Kidney glomerular epithelial cell (primary cell): ENCODE results near the gene MYO5B.
A peak's percentile ranks its signal among the peaks of the same experiment; 100 is the strongest.

Source experiments
- DNase-seq: peaks from one replicate; lab custom pipeline; 2025; lab: John Stamatoyannopoulos, UW

Gene MYO5B

DNA sequence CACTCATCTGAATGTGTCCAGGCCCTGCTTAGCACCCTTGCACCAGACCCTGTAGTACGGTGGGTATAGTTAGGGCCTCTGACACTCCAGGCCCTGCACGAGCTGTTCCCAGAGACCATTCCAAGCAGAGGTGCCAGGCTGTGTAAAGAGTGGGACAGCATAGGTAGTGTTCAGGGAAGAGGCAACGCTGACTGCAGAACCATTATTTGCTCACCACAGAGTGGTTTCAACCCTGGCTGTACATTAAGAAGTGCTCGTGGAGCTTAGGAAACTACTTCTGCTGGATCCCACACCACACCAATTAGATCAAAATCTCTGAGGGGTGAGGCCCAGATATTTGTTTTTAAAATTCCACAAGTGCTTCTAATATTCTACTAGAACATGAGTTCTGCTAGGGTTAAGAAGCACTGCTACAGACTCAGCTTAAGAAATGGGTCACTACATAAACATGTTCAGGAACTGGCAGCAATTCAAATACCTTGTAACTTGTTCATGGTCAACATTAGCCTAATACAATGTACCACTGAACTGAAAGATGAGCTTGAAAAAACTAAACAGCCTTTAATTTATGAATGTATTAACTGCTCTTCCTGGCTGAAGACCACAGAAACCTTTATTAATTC is 183.0 kb downstream of the MYO5B start:
- DNase-seq, result peak; percentile 79

DNA sequence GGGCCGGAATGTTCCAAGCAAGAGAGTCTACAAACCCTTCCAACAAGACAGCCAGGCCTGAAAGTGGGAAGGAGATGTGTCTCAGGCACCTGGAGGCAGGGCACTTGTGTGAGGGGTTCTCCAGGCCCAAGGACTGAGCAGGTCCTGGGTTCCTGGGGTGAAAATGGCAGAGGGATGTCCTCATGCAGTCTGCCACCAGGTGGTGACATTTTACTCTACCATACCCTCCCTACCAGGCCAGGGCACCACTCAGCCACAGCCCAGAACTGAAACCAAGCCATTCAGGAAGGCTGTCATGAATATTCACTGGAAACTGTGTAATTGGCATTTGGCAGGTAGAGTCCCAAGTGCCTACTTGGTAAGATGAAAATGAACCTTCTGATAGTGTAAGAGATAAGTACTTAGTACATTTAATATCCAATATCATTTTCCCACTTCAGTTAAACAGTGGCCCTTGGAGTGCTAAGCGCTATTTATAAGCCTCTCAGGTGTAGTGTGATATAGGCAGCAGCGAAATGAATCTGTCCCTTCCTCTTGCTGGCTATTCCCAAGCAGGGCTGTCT is 185.1 kb downstream of the MYO5B start:
- DNase-seq, result peak; percentile 29

DNA sequence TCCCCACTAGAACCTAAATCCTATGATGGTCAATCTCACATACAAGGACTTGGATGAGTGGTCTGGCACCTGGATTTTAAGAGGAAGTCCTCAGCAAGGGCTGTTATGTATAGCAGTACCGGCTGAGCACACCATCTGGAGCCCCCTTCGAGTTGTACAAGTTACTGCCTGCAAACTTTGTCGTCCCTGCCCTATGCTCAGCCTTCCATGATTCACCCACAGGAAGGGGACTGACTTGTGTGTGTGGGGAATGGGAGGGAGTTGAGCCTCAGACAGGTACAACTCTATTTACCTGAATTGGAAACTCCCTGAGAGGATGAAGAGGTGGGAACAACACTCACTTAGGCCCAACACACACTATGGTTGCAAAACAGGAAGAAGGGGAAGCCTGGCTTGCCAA is 186.6 kb downstream of the MYO5B start:
- no peak for DNase-seq

DNA sequence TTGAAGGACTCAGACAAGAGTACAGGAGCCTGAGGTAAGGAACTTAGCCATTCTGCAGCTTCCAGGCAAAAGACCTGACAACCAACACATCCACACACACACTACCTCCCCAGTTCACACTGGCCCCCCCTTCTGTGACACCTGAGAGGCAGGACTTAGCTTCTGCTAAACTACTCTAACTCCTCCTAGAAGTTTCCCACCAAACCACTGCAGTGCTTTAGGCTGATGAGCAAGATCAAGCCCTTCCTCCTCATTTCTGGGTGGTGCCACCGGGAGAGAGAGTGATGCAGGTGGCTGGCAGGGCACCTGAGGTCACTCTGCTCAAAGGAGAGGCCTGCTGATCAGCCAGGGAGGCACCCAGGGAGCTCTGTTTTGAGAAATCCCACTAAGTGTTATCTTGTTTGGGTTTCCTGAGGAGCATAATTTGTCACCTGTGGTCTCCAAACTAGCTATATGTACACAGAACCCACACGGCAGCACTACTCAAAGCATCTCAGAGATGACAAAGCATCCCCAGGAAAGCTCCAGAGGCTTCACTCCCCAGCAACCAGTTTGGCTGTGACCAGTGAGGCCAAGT is 188.4 kb downstream of the MYO5B start:
- no peak for DNase-seq

DNA sequence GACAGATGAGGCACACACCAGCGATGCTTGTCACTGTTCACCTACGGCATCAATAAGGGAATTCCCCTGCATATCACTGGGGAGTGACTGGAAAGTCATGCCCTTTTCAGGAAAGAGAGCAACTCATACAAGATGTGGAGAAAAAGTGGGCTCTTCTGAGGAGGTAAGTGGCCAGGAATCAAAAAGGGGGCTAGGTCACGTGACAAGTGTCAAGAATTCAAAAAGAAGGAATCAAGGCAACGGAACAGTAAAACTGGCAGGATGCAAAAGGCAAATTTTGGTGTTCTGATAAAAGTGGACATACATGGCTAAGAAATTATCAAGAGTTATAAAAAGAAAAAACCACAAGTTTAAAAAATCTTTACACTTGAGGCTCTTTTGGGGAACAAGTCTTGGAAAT is 190.9 kb downstream of the MYO5B start:
- DNase-seq, result no peak

DNA sequence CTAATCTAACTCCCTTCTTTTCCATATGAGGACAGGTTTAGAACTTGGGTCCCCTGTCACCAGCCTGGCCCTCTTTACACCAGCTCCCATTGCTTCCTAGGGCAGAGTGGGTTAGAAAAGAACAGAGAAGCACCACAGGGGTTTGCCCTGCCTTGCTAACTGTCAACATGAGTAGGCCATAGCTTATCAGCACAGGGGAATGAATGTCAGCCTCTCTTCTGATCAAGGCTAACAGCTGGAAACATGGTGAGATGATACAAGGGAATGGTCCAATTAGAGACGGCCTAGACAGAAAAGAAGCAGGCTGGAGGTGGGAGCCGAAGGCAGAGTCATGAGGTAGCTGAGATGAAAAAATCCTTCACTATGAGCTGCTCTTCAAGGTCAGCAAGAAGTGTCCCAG is 192.2 kb downstream of the MYO5B start:
- no peak for DNase-seq

DNA sequence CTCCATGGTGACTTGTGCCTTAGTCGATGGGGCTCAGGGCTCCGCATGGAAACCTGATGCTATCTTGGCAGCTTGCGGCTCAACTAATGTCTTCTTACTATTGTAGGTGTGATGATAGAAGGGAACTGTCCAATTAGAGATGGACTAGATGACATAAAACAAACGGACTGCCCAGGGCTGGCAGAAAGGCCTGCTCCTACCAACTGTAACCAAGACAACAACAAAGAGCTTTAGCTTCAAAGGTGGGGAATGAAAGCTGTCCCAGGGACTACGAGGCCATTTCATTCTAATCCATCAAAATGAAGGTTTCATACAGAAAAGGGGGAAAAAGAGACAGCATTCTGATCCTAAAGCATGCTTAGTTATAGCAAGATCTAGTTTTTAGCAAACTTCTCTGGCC is 194.7 kb downstream of the MYO5B start:
- no peak for DNase-seq

DNA sequence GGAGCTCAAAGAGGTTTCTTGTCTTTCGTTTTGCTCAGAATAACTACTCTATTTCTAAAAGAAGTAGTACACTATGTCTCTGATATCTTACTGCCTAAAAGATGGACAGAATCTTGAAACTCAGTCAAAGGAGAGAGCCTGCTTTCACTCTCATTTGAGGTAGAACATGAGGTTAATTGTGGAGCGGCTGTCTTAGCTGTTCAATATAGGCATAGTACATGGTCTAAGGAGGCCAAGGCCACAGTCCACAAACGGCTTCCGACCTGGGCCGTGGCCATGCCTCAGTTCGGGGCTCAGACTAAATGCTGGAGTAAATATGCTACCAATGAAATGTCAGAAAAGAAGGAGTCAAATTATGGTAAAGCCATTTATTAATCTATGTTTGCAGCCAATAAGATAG is 195.8 kb downstream of the MYO5B start:
- DNase-seq, result no peak

DNA sequence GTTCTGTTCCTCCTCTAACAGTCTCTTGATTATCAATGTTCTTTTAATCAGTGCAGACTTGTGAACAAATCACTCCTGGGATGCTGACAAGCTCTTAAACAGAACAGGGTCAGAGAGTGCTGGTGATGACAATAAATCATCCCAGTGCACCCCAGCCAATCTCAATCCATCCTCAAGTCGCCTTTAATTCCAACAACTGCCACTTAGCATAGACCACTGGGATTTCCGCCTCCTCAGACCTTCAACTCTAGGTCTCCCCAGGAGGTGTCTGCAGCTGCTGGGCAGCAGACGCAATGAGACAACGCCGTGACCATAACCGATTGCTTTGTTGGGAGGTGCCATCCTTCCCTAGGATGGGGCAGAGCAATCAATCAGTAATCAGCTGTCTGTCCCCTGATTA is 197.4 kb downstream of the MYO5B start:
- no peak for DNase-seq

DNA sequence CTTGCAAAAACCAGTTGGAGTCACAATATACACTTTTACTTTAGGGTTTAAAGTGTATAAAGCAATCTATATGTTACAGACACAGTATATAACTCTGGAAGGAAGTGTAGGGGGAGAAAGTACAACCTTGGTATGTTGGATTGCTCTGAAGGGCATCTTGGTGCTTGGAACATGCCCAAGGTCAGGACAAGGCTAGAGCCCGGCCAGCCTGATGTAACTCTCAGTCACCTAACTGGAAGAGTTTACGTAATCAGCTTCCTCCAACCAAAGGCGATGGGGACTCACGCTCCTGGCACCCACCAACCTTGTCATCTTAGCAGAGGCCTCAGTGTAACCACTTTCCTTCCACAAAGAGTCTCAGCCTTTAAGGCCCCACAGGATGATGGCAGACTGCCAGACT is 200.5 kb downstream of the MYO5B start:
- DNase-seq, result no peak

DNA sequence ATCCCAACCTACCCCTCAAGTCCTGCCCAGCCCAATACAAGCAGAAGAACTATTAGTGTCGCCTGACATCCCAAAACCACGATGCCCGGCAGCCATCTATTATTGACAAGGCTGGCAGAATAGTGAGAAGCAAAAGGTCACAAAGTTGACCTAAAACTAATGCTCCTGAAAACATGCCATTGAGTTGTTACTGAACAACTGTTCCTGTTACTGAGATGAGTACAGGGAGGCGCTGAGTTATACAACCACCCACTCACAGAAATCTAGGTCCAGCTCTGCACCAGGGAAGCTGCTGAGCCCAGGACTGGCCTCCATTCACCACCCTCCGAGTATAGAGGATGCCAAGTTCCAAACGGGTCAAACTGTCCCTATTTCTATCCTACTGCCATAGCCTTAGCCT is 201.6 kb downstream of the MYO5B start:
- no peak for DNase-seq

DNA sequence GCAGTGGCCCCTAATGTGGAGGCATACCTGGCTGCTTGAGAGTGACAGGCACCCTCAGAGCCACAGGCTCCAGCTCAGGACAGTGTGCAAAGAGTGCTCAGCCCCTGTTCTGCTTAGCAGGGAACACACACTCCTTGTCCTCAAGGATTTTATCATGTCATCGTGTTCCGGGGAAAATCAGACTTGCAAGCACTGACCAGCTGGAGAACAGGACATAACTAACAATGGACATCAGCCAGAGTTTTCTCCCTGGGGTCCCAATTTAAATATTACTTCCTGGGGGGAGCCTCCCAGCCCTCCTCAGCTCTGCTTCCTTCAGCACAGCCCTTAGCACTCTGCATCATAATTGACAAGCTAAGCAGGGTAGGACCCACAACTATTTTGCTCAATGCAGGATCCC is 206.2 kb downstream of the MYO5B start:
- DNase-seq, result no peak

DNA sequence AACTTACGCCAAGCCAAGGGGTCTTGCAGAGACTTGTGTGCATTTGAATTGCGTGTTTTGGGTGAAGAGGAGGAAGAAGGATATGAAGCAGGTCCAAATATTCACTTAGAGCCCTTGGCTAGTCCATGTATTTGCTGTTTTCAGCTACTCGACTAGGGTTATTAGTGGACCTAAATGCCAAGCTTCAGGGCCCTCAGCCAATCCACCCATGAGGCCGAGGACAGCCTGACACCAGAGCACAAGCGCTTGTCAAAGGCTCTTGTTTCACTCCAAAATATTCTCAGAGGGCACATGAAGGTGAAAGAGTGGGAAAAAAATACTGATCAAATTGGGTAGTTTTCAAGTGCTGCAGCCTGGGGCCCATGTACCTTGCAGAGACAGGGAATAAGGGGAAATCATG is 206.8 kb downstream of the MYO5B start:
- no peak for DNase-seq

DNA sequence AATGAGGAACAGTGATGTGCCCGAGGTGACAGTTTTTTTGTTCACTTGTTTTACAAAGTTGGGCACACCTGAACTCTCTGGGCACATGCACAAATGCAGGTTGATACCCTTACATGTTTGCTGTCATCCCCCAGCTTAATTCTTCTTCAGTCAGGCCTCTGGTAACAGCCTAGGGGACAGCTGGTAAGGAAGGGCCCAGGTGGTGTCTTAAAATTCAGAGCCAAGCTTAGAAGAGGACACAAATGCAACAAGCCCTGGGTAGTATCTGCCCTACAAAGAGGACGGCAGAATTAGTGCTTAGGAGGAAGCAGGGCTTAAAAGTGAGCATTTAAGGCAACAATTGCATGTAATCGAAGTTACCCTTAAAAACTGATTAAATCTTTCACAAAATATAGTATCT is 209.7 kb downstream of the MYO5B start:
- no peak for DNase-seq

DNA sequence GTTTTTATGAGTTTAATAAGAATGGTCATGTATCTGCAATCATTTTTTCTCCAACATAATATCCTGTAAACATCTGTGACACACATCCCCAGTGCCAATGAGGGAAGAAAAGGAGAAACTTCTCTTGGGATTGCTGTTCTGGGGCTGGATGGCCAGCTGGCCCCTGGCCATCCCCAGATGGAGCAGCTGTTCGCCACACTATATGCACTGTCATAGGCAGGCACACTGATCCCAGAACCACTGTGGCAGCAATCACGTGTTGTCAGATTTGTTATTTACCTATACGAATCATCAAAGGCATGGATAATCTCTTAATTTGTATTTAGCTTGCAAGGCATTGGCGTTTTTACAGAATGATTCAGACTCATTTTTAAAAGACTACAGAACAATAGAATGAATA is 214.1 kb downstream of the MYO5B start:
- DNase-seq, result no peak

DNA sequence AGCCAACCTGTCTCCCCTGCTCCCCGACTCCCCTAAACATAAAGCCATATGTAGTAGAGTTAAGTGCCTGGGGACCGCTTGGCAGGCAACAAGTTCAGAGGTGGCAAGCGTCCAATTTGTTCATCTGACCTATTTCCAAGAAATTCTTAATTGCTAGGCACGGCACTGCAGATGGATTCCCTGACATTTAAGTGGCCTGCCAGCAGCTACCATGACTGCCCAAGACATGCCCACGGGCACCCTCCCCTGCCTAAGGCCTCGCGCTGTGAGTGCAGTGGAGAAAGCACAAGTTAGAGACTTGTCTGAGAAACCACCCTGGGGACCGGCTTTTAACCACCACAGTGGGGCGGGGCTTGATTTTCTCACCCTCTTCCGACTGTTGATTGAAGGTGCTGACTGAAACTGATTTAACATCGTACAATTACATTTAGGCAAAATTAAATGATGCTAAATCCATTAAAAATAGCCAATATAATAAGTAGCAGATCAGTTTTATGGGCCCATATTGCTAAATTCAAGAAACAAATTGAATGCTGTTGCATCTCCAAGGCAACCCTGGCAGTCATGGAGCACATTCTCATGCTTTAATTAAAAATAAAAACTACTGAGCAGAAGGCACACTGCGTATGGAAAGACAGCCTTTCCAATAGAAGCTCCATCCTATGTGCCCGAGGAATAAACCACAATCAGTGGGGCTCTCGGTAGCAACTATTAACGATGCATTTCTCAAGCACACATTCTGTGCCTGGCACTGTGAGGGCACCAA is 218.0 kb downstream of the MYO5B start:
- DNase-seq, result no peak

DNA sequence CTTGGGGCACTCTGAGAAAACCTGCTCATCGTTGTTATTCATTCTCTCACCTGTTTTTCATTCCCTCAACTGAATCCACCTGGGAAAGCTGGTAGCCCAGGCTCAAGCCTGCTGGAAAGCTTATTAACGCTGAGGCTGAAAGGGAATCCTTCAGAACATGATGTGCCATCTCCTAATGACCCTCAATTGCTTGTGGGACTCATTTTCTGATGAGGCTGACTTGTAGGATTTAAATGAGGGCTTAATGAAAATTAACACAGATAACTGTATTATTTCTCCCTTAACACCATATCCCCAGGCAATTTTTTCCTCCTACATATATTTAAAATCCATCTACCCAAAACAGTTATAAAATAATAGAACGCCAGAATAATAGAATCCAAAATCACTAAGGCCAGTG is 218.9 kb downstream of the MYO5B start:
- DNase-seq, result no peak

DNA sequence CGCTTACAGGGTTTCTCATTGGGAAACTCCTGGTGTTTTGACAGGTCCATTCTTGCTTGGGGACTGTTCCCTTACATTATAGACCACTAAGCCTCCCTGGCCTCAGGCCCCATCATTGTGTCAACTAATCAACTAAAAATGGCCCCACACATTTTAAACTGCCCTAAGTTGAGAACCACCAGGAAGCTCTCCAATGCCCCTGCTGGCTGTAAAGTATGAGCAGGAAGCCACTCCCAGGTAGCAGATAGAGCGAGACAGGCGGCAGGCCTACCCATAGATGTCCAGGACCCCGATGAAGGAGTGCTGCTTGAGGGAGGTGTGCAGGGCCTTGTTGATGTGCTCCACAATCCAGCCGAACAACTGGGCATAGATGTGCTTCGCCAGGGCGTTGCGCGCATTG is 220.9 kb downstream of the MYO5B start:
- no peak for DNase-seq

DNA sequence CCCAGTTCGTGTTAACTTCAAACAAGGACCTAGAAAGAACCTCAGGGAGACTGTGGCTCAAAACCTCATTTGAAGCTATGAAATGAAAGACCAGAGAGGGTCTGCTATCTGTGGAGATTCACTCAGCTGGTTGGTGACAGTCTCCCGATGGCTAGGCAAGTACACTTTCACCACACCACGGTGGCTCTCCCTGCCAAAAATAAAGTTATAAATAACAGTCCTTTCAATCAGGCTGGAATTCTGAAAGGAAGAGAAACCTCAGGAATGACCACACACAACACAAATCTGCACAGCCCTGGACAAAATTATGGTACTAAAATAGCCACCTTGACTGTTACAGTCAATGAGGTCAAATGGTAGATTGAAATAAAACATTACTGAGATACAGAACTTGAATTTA is 221.4 kb downstream of the MYO5B start:
- no peak for DNase-seq

DNA sequence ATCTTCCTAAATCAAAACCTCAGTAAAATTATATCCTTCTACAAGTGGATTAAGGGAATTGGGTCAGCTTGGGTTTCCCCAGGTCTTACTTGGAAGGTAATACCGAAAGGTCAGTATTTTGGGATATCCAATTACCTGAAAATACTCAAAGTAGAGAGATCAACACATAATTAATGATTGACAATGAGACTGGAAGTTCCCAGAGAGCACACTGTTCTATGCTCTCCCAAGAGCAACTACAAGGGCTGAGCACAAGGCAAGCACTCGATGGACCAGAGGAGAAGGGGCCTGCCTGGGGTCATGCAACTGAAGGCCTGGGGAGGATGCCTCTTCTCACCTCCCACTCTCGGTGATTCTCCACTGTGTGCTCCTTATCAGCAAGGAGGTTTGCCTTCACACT is 222.4 kb downstream of the MYO5B start:
- DNase-seq, result no peak

DNA sequence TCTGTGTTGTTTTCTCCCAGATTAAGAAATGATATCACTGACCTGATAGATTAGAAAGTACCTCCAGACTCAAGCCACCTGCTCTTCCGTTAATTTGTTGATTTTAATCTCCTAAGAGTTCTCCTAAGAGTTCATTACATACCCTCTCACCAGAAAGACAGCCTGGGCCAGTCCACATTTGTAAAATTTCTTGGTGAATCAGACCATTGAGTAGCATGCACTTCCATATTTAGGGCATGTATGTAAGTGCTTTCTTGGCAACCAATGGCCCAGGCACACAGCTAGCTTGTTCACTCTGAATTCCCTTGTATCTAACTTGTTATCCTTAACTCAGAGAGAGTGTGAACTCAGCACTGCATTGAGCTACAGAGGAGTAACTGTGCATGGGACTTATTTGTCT is 223.5 kb downstream of the MYO5B start:
- DNase-seq, result no peak

DNA sequence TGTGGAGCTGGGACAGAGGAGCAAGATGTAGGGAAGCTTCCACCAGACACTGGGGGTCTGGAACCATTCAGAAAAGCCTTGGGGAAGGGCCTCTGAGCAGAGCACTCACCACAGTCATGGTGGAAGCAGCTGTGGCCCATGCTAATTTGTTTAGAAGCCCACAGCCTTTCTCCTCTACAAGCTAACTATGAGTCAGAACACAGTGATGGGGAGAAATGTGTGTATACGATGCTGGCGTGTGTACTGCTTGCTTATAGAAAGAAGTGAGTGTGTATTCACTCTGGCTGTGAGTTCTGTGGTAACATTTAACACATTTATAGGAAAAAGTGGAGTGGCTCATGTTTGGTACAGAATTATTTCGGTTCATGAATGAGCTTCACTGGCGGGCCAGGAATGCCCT is 224.6 kb downstream of the MYO5B start:
- no peak for DNase-seq

DNA sequence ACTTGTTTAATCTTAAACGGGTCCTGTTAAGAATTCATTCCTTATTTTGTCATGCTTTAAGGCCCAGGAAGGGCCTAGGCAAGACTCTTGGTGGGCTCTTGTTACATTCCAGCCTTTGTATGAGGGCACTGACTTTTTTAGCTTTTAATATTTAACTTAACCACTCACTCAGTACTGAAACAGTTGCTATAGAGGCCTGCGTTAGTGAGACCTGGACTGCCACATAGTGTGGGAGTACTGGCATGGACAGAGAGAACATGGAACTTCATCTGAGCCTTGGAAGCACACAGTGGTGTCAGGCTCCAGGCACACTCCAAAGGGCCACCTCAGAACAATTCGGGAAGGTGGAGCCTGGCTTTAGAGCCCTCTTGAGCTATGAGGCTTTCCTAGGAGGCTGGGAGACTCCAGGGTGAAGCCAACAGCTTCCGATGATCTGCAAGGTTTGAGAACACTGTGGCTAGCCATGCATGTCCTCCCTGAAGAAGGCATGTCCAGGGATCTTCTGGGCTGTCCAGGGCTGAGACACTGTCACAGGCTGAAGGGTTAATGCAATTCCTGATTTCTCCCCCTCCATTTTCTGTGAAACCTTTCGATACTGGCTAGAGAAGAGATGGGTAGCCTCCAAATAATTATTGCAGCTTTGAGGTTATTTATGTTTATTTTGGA is 226.2 kb downstream of the MYO5B start:
- DNase-seq, result peak; percentile 39
